NCI-H2227 (cell line): Measurements from ENCODE around the gene CXADR.
"Not testable (repeated sequence)": the region's sequence is repeated elsewhere in the genome, so short reads cannot be mapped to it uniquely, and the experiment has no call there.

Experiments
- DNase-seq: peaks from one replicate; lab custom pipeline; 2025; ENCODE audit not compliant: unreplicated experiment; lab: John Stamatoyannopoulos, UW

Gene CXADR

DNA sequence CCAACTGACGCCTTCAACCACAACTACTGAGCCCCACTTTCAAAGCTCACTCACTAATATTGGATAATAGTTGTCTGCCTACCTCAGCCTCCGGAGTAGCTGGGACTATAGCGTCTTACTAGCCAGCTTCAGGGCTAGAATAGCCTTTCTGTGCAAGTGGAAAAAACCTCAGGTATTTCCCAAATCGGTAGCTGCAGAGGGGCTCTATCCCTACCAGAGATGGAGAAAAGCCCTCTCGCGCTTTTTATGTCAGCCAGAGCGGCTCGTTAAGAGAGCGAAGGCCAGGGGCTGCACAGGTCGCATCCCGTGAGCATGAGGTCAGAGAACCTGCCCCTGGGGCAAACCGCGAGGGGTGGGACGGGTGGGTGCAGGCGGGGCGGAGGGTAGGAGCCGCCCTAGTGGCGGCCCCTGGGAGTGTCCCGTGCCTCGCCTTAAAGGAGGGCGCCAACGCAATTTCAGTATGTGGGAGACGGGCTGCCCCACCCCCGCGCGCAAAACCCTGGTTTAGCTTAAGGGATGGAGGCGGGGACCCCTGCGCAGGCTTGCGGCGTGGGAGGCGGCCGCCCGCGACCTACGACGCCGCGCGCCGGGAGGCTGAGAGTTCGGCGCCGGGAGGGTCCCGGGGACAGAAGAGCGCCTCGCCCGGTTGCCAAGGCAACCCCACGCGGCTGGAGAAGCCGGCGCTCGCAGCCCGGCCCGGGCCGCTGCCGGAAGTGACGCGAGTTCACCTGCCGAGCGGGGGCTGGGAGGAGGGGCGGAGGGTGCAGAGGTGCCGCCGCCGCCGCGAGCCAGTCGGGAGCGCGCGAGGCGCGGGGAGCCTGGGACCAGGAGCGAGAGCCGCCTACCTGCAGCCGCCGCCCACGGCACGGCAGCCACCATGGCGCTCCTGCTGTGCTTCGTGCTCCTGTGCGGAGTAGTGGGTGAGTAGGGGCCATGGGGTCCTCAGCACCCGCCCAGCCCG lies at the start of gene CXADR:
Gene CXADR, plus strand, starts transcription at position 791 of the 961 bp plus-strand sequence. Its CDS starts 87 bp downstream, at position 878.
- peak; percentile 96 for DNase-seq

DNA sequence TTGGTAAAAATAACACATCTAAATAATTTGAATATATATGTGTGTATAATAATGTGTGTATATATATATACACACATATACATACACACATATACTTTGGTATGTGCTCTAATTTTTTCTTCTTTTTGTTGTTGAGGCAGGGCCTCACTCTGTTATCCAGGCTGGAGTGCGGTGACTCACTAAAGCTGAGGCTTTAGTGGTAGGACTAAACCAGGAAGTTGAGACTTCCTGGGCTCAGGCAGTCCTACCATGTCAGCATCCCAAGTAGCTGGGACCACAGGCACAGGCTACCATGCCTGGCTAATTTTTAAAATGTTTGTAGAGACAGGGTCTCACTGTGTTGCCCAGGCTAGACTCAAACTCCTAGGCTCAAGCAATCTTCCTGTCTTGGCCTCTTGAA lies 46.7 kb upstream of the CXADR start:
- no peak for DNase-seq

DNA sequence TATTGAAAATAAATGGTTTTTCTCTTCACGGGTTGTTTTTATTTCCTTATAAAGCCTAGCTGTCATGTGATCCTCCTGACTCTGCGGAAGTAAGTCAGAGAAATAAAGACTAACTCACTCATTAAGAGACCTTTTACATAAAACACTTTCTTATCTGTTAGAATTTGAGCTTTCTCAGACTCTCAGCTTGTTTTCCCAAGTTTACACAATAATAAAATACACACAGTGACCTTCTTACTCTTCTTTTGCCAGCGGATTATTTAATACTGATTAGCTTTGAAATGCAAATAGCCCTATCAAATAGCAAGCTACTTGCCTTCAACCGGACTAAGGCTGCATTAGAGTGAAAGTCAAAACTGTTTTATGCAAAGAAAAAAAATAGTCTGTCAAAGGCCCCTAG lies 45.5 kb upstream of the CXADR start:
- no peak for DNase-seq

DNA sequence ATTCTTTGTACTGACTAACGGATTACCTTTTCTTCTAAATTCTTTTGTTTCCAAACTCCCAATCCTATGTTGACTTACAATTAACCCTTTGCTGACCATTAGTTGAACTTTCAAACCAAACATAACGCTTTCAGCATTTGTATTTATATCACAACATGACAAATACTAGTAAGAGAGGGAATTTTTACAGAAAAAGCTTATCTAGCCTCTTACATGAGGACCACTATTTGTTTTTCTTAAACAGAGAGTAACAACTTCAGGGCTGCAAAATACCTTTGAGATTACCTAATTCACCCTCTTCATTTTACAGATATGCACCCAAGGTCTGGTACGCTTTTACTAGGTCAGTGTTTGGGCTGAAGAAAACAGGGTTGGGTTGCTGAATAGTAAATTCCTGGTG lies 45.0 kb upstream of the CXADR start:
- no peak for DNase-seq

DNA sequence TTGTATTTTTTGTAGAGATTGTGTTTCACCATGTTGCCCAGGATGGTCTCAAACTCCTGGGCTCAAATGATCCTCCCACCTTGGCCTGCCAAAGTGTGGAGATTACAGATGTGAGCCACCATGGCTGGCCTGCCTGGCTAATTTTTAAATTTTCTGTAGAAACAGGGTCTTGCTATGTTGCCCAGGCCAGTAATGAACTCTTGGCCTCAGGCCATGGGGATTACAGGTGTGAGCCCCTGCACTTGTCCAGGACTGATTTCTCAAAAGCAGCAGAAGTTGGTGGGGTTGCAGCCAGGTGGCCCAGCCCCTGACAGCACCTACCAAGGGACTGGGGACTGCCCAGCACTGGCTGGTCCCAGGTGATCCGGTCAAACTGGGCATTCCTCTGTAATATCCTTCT lies 44.1 kb upstream of the CXADR start:
- no peak for DNase-seq

DNA sequence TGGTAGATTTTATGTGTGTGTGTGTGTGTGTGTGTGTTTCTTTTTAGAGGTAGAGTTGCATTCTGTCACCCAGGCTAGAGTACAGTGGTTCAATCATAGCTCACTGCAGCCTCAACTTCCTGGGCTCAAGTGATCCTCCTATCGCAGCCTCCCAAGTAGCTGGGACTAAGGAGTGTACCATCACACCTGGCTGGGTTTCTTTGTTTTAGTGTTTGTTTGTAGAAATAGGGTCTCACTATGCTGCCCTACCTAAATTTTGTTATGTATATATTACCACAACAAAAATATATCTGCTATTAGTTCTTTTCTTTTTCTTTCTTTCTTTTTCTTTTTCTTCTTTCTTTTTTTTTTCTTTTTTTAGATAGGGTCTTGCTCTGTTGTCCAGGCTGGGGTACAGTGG lies 43.1 kb upstream of the CXADR start:
- no peak for DNase-seq

DNA sequence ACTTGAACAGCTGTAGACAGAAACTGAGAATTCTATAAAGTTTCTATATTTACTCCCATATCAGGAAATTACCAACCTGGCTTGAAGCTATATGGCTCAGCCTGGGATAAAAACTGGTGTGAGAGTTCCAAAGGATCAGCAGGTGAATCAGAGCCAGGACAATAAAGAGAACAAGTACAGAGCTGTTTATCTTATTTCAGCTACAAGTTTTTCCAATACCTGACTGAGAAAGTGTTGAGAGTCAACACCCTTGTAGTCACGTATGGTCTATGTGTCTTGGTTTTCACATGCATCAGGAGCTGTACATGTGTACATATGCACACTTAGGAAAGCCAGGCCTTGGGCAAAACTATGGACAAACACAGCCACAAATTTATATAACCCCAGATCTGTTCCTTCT lies 40.7 kb upstream of the CXADR start:
- DNase-seq, result no peak

DNA sequence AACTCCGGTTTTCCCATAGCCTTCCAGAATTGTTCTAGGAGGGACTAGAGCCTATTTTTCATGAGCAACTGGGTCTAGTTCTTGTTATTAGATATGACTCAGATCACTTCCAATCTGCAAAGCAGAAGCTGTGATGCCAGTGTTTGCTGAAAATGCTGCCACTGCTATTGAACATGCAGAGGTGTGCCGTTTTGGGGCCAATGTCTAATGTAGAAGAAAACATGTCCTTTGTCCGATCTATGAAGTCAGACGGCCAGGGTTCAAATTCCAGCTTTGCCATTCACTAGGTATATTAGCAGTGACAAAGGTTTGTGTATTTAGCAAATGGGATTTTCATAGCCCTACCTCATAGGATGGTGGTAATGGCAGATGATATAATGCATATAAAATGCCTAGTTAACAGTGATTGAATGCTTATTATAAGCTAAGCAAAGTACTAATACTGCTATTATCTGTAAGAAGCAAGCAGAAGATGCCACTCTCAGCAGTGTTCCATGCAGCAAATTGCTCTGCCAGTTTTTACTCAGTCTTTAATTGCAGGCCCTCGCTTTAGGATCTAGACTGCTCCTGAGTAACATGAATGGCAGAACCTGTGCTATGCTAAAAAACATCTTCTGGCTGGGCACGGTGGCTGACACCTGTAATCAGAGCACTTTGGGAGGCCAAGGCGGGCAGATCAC lies 40.1 kb upstream of the CXADR start:
- DNase-seq, result no peak

DNA sequence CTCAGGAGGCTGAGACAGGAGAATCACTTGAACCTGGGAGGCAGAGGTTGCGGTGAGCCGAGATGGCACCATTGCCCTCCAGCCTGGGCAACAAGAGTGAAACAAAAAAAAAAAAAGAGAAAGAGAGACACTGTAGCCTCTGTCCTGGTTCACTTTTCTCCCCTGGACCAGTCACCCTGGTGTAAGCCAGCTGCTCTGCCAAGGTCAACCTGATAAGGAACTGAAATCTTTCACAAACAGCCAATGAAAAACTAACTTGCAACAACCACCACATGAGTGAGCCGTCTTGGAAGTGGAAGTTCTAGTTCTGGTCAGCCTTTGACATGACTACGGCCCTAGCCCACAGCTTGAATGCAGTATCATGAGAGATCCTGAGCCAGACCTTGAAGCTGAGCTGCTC lies 36.8 kb upstream of the CXADR start:
- no peak for DNase-seq

DNA sequence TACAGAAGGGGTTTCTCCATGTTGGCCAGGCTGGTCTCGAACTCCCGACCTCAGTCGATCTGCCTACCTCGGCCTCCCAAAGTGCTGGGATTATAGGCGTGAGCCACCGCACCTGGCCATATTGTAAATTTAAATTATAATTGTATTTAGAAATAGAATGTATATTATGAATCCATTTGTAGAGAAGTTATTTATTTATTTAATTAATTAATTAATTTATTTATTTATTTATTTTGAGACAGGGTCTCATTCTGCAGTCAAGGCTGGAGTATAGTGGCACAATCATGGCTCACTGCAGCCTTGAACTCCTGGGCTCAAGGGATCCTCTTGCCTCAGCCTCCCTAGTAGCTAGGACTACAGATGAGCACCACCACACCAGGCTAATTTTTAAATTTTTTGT lies 34.7 kb upstream of the CXADR start:
- not testable (repeated sequence) for DNase-seq

DNA sequence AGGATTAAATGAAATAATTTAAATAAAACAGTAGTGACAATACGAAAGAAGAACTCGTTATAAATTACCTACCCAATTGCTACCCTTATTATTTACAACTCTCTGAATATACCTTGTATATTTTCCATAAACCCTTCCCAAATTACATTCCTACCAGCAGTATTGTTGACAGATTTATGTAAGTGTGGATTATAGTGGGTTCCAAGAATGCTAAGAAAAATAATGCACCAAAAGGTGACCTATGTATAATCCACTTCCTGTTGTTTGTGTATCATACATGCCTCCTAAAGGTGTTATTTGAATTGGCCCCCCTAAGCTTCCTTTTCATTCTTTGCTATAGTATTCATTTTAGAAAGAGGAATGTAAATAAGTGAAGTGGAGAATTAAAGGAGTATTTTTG lies 33.2 kb upstream of the CXADR start:
- no peak for DNase-seq

DNA sequence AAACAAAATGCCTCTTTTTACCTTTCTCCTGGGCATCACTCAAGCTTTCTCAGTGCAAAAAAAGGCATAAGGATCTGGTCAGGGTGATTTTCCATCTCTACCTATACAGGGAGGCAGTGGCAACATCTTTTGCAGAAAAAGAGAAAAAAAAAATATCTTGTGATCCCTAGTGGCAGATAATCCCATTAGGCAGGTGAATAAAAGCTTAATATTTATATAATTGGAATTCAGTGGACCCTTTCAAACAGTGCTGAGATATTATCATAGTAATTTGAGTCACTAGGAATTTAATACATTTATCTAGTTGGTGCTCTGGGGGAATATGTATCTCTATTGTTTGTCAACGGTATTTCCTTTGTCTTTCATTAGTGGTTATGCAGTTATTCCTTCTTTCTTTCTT lies 29.9 kb upstream of the CXADR start:
- no peak for DNase-seq

DNA sequence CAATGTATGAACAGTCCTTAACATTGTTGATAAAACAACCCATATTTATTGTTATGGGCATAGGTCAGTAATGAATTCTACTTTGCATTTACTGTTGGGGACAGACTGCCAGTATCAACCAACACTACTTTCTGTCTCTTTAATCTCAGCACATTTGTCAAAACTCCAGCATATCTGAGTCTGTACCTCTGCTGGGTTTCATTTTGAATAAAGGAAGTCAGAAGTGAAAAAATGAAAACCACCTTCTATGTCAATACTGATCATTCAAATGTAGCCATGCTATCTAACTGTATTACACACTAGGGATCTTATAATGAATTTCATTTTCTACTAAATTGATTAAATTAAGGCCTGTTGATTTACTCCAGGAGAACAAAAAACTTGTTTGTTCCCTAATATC lies 24.2 kb upstream of the CXADR start:
- no peak for DNase-seq

DNA sequence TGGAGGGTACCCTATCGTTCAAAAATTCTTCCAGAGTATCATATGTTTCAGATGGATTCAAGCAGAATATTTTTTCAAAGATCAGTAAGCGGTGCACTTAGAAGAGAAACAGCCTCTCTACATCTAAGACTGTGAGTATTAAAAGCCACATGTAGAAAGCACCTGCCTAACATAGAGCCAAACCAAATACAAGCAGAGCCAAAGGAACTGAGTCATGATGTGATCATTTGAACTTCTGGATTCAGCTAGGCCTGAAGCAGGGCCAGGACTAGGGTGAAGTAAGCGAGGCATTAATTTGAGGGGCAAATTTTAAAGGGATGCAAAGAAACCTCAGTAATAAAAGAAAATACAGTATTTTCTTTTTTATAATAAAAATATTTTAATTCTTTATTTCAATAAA lies 23.3 kb upstream of the CXADR start:
- not testable (repeated sequence) for DNase-seq

DNA sequence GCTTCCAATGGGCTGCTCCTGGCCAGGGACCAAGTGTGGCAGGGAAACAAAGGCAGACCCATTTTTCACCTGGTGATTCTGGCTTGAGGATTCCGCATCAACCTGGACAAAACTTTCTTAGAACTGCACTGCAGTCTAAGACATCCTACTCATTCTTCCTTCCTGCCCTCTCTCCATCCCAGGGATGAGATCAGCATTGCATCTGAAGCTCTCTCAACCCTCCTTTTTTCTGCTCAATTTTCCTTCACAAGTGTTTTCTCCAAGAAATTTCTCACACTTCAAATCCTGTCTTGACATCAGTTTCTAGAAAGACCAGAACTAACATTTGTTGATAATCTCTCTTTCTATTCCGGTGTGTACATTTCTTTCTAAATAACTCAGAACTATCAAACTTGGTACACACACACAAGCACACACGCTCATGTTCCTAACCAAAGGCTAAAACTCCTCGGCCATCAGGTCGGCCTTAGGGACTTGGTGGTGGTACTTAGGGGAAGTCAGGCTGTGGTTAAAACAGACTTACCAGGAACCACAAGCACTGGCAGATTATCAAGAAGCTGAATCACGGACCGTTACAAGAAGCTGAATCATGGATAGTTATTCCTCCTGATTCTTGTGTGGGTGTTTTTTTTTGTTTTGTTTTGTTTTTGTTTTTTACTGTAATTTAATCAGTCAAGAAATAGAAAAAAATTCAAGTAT lies 21.0 kb upstream of the CXADR start:
- DNase-seq, result no peak

DNA sequence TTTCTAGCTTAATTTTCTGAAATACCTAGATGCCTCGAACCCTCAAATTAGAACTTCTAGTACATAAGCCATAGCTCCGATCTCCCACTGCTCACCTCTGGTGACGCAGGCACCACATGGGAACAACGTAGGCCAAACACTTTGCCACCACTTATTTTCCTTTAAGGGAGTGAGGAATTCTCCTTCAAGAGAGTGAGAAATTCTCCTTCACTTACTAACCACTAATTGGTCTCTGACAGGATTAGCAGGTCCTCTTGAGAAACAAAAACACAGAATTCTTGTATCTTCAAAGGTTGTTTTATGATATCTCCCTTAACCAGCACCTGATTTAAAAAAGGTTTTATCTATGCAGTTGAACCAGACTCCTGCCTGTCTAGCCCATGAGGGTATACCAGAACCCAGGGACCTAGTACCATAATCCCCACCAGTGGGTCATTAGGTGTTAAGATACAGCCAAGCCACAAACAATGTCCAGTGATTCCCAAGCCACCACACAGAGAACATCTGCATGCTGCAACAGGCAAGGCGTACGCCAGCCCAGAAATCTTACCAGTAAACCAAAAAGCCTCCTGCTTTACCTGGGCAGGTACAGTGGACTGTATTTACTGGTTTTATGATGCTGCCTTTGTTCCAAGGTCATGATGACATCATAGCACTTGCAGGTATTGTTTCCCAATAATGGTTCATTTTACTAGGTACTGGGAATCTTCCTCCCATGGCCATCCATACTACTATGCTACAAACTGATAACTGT lies 20.3 kb upstream of the CXADR start:
- DNase-seq, result no peak

DNA sequence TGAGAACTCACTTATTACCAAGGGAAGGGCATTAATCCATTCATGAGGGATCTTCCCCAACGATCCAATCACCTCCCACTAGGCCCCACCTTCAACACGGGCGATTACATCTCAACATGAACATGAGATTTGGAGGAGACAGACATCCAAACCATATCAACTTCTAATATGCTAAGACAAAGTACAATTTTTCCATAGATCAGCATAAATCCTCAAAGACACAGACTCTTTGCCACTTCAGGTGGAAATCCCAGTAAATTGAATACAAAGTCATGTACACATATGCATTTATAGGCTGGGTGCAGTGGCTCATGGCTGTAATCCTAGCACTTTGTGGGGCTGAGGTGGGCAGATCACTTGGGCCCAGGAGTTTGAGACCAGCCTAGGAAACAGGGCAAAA lies 18.8 kb upstream of the CXADR start:
- no peak for DNase-seq

DNA sequence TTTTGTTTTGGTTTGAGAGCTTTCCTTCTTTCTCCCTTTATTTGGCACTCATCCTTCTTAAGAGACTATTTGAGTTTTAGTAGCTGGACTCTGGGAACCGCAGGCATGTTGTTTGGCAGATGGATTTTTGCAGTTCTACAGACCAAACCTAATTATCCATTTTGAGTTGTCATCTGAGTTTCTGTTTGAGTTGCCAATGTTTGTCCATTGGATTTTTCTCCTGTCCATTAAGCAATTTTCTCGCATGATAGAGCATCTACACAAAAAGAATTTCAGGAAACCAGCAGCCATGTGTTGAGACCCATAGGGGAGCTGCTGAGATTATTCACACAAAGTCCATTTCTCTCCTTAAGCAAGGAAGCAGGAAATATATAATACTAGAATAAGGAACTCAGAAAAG lies 17.2 kb upstream of the CXADR start:
- DNase-seq, result peak; percentile 44

DNA sequence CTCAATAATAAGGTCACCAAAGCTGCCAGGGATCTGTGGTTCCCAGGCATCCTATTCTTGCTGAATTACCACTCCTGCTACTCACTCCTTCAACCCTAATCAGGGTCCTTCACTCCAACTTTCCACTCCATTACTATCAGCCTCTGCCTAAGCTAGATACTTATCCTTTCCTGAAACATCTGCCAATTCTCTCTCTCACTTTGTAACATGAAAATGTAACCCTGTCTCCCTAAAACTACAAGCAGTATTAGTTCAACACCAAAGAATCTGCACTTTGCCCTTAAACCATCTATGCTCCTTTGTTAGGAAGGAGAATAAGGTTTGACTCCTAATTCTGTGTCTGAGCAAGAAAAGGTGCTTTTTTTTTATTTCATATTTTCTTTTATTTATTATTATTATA lies 15.5 kb upstream of the CXADR start:
- no peak for DNase-seq

DNA sequence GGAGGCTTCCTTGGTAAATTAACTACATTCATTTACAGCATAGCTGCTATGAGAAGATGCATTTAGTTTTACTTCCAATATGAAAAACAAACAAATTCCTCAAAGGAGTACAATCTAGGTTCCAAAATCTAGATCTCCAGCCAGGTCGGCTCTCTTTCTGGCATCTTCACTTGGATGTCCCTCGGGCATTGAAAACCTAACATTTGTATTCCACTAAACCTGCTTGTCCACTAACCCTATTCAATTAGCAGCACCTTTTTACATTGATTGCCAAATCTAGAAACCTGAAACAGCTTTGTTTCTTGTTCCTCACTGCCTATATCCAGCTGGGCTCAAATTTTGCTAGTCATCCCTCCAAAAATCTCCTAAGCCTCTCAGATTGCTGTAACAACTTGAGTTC lies 14.3 kb upstream of the CXADR start:
- DNase-seq, result no peak
